ENCODE measurements around the gene NRG2.

NRG2 gene

DNA sequence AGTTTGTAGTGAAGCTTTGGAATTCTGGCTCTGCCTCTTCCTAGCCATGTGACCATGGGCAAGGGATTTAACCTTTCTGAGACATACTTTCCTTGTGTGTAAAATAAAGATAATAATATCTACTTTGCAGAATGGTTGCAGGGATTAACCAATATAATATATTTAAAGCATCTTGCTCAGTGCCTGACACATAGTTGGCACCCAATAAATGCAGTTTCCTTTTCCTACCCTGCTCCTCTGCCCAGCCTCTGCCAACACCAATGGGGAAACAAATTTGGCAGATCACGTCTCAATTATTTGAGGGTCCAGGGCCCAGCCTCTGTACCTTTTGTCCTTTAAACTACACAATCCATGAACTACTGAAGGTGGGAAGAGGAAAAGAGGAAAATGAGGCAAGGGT, 91.1 kb downstream of the NRG2 start:
- DNase-seq (ENCODE audit: low read depth), result peak; percentile 2
- H3K4me3 ChIP-seq (ENCODE audit: low read length), result no peak overlapping the region
- TF ChIP-seq CTCF (conservative IDR thresholded peaks at IDR 0.05; ENCODE audit: low read depth, low read length), result no peak

DNA sequence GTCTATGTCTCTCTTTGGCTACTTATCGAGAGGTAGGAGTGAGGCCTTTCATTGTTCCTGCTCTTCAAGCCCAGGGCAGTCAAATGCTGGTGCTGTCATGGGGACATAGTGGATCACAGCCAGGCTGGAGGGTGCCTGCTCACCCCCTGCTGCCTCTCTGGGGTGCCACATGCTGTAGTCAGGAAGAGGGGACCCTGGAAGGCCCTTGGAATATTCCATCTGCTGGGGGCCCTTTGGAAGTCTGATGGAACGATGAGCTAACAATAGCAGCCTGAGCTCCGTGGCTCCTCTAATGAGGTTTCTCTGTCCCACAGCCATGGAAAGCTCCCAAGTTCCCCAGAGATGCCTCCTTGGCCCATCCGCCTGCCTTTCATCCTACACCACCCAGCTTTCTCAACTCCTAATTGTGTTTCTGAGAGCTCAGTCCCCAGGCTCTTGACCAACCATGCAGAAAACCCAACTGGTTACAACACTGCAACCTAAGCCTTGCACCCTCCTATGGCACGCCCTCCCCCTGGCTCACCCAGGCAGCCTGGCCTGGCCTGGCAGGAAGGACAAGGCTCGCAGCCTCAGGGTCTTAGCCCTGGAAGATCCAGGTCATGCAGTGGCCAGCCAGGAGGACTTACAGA, 91.7 kb downstream of the NRG2 start:
- H3K4me3 ChIP-seq (ENCODE audit: low read length), result no peak overlapping the region
- no peak for DNase-seq (ENCODE audit: low read depth)
- TF ChIP-seq CTCF (conservative IDR thresholded peaks at IDR 0.05; ENCODE audit: low read depth, low read length), result no peak

DNA sequence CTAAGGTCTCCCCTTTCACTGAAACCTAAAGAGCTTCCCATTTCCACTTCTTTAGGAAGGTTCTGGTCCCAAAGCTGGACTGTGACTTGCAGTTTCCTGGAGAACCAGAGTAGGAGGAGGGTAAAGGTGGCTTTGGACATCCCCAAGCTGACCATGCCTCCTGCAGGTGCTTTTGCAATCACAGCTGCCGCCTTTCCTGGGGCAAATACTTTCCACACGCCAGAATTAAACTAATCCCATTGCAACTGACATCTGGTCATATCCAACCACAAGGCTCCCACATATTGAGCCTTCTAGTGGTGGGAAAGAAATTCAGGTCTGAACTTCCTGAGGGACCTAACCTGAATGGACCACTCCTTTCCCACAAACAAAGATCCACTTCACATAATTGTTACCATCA, 92.7 kb downstream of the NRG2 start:
- no peak for TF ChIP-seq CTCF (conservative IDR thresholded peaks at IDR 0.05; ENCODE audit: low read depth, low read length)
- no peak overlapping the region for H3K4me3 ChIP-seq (ENCODE audit: low read length)
- DNase-seq (ENCODE audit: low read depth), result no peak

- DNase-seq (ENCODE audit: low read depth), result no peak
- no peak overlapping the region for H3K4me3 ChIP-seq (ENCODE audit: low read length)
- TF ChIP-seq CTCF (conservative IDR thresholded peaks at IDR 0.05; ENCODE audit: low read depth, low read length), result no peak
Observed at GRCh38 chr5:139949710-139950109, 93.4 kb downstream of the NRG2 start.

DNA sequence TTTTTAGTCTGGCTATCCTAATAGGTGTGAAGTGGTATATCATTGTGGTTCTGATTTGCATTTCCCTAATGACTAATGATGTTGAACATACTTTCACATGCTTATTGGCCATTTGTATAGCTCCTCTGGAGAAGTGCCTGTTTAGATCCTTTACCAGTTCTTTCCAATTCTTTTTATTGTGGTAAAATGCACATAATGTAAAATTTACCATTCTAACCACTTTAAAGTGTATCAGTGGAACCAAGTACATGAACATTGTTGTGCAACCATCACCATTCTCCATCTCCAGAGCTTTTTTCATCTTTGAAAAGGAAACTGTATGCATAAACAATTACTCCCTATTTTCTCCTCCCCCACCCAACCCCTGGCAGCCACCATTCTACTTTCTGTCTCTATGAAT, 95.4 kb downstream of the NRG2 start:
- TF ChIP-seq CTCF (conservative IDR thresholded peaks at IDR 0.05; ENCODE audit: low read depth, low read length), result no peak
- H3K4me3 ChIP-seq (ENCODE audit: low read length), result no peak overlapping the region
- no peak for DNase-seq (ENCODE audit: low read depth)

GRCh38 chr5:139946440-139946839, 96.7 kb downstream of the NRG2 start:
- no peak for TF ChIP-seq CTCF (conservative IDR thresholded peaks at IDR 0.05; ENCODE audit: low read depth, low read length)
- H3K4me3 ChIP-seq (ENCODE audit: low read length), result no peak overlapping the region
- DNase-seq (ENCODE audit: low read depth), result no peak

DNA sequence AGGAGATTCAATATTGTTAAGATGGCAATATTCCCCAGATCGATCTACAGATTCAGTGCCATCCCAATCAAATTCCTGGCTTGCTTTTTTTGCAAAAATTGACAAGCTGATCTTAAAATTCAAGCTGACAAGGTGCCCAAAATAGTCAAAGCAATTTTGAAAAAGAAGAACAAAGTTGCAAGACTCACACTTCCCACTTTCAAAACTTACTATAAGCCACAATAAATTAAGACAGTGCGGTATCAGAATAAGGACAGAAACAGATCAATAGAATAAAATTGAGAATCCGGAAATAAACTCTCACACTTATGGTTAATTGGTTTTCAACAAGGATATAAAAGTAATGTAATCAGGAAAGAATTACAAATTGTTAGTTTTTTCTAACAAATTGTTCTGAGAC, 97.1 kb downstream of the NRG2 start:
- H3K4me3 ChIP-seq (ENCODE audit: low read length), result no peak overlapping the region
- no peak for TF ChIP-seq CTCF (conservative IDR thresholded peaks at IDR 0.05; ENCODE audit: low read depth, low read length)
- no peak for DNase-seq (ENCODE audit: low read depth)
